ENCODE data around the gene ACTR3C.

GRCh38 chr7:150322114-150322832, 1.1 kb downstream of the ACTR3C start:
- TF ChIP-seq CTCF (IDR thresholded peaks at IDR 0.05) (no peak), POLR2AphosphoS5 (IDR thresholded peaks at IDR 0.05) (no peak), POLR2A (IDR thresholded peaks at IDR 0.05) (no peak), EP300 (IDR thresholded peaks at IDR 0.05) (no peak)

Measured in stomach (tissue), 4 donors.